Measurements from ENCODE around the gene CIAO2B. TPM values are rescaled to one million over a fixed set of nuclear protein-coding genes. Genes with fewer than 3 reads are reported as not detected.
"Not testable (repeated sequence)": the region's sequence is repeated elsewhere in the genome, so short reads cannot be mapped to it uniquely, and the experiment has no call there.

The CIAO2B gene
- polyA plus RNA-seq, 1 donor (not counting 4 experiments of a cell fraction or from before 2014, with no cell fraction given) = 105 TPM

DNA sequence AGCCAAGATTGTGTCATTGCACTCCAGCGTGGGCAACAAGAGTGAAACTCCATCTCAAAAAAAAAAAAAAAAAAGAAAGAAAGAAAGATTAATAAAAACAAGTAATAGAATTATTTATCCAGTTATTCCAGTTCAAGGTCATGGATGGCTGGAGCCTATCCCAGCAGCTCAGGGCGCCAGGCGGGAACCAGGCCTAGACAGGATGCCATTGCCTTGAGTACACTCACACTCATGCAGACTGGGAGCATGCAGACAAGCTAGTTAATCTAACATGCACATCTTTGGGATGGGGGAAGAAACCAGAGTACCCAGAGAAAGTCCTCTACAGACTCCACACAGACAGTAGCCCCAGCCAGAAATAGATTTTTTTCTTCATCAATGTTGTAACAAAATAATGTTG lies 36.0 kb downstream of the CIAO2B start:
- FAIRE-seq (no peak), DNase-seq (ENCODE audit: low read depth, low spot score) (no peak)
- H3K4me2 ChIP-seq (ENCODE audit: control insufficient read depth, extremely low read depth, insufficient read depth, low read depth, low read length) = no peak overlapping the region
- H3K9me3 ChIP-seq (ENCODE audit: control insufficient read depth, low read depth, low read length) = no peaks in the 10 kb centered on the region
- H3K9me1 ChIP-seq (ENCODE audit: control insufficient read depth, extremely low read depth, insufficient read depth, low read length) = no peaks in the 10 kb centered on the region
- H2AFZ ChIP-seq (ENCODE audit: control insufficient read depth, low read length) = no peak overlapping the region
- peaks cover 25% of the 10 kb centered on the region for H3K4me1 ChIP-seq (ENCODE audit: control insufficient read depth, extremely low read depth, insufficient read depth, low read length)
- dilution Hi-C loops (cut with MboI; ENCODE audit: extremely low pct_ligation_motif_present, low sequenced_read_pairs) = no loop called here
- H3K27me3 ChIP-seq (ENCODE audit: control insufficient read depth, extremely low read depth, insufficient read depth, low read length) = no peaks in the 10 kb centered on the region
- H3K27ac ChIP-seq (ENCODE audit: control insufficient read depth, insufficient read depth, low read length) = no peak overlapping the region
- H3K4me3 ChIP-seq (ENCODE audit: control insufficient read depth in 2 of 3, extremely low read depth in 1 of 3, insufficient read depth in 2 of 3, low read depth in 1 of 3, low read length in 3 of 3) = no peak overlapping the region
- H3K36me3 ChIP-seq (ENCODE audit: control insufficient read depth in 2 of 2, extremely low read depth in 1 of 2, insufficient read depth in 2 of 2, low read length in 2 of 2) = peaks cover 0 to 1% of the 10 kb centered on the region in 2 experiments
- no peak for TF ChIP-seq EZH2 (IDR thresholded peaks at IDR 0.05; ENCODE audit: low read length)
- TF ChIP-seq, protein P1, sequence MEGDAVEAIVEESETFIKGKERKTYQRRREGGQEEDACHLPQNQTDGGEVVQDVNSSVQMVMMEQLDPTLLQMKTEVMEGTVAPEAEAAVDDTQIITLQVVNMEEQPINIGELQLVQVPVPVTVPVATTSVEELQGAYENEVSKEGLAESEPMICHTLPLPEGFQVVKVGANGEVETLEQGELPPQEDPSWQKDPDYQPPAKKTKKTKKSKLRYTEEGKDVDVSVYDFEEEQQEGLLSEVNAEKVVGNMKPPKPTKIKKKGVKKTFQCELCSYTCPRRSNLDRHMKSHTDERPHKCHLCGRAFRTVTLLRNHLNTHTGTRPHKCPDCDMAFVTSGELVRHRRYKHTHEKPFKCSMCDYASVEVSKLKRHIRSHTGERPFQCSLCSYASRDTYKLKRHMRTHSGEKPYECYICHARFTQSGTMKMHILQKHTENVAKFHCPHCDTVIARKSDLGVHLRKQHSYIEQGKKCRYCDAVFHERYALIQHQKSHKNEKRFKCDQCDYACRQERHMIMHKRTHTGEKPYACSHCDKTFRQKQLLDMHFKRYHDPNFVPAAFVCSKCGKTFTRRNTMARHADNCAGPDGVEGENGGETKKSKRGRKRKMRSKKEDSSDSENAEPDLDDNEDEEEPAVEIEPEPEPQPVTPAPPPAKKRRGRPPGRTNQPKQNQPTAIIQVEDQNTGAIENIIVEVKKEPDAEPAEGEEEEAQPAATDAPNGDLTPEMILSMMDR (optimal IDR thresholded peaks at IDR 0.05 in 1 of 3, IDR thresholded peaks at IDR 0.05 in 1 of 3, conservative IDR thresholded peaks at IDR 0.05 in 1 of 3; ENCODE audit: extremely low read depth in 1 of 3, insufficient read depth in 2 of 3, low read length in 3 of 3) = no peak
- H4K20me1 ChIP-seq (ENCODE audit: control insufficient read depth, extremely low read depth, insufficient read depth, low read length) = no peaks in the 10 kb centered on the region
- H3K9ac ChIP-seq (ENCODE audit: control insufficient read depth, extremely low read depth, insufficient read depth, low read length) = no peak overlapping the region
- no peaks in the 10 kb centered on the region for H3K79me2 ChIP-seq (ENCODE audit: control insufficient read depth, insufficient read depth, low read length)

DNA sequence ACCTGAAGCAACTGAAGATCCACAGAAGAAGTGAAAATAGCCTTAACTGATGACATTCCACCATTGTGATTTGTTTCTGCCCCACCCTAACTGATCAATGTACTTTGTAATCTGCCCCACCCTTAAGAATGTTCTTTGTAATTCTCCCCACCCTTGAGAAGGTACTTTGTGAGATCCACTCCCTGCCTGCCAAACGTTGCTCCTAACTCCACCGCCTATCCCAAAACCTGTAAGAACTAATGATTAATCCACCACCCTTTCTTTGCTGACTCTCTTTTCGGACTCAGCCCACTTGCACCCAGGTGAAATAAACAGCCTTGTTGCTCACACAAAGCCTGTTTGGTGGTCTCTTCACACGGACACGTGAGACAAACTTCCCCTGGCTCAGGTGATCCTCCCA lies 37.5 kb downstream of the CIAO2B start:
- FAIRE-seq; H3K4me3 ChIP-seq (ENCODE audit: control insufficient read depth in 2 of 3, extremely low read depth in 1 of 3, insufficient read depth in 2 of 3, low read depth in 1 of 3, low read length in 3 of 3); DNase-seq (ENCODE audit: low read depth, low spot score); H3K9me1 ChIP-seq (ENCODE audit: control insufficient read depth, extremely low read depth, insufficient read depth, low read length); H3K27me3 ChIP-seq (ENCODE audit: control insufficient read depth, extremely low read depth, insufficient read depth, low read length); H3K79me2 ChIP-seq (ENCODE audit: control insufficient read depth, insufficient read depth, low read length); H3K9me3 ChIP-seq (ENCODE audit: control insufficient read depth, low read depth, low read length); H3K36me3 ChIP-seq (ENCODE audit: control insufficient read depth in 2 of 2, extremely low read depth in 1 of 2, insufficient read depth in 2 of 2, low read length in 2 of 2); dilution Hi-C loops (cut with MboI; ENCODE audit: extremely low pct_ligation_motif_present, low sequenced_read_pairs); H3K4me2 ChIP-seq (ENCODE audit: control insufficient read depth, extremely low read depth, insufficient read depth, low read depth, low read length); H4K20me1 ChIP-seq (ENCODE audit: control insufficient read depth, extremely low read depth, insufficient read depth, low read length); H2AFZ ChIP-seq (ENCODE audit: control insufficient read depth, low read length): not testable (repeated sequence)
- Histone ChIP-seq H3K27ac (ENCODE audit: control insufficient read depth, insufficient read depth, low read length) (peak overlapping the region; percentile 53), H3K4me1 (ENCODE audit: control insufficient read depth, extremely low read depth, insufficient read depth, low read length) (peaks cover 25% of the 10 kb centered on the region), H3K9ac (ENCODE audit: control insufficient read depth, extremely low read depth, insufficient read depth, low read length) (peak overlapping the region; percentile 15)

DNA sequence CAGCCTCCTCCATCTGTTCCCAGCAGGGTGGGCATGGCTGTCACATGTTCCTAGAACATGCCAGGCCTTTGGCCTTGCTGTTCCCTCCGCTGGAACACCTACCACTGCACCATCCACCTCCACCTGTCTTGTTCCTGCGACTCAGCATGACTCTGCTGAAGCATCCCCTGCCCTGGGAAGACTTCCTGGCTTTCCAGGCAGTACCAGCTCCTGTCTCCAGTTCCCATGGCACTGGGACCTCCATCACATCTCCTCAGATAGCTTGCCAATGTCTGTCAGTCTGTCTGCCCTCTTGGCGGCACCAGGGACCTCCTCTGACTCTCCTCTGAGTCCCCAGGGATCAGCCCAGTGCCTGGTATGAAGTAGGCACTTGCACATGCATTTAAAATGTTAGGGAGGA lies 38.2 kb downstream of the CIAO2B start:
- H3K27ac ChIP-seq (ENCODE audit: control insufficient read depth, insufficient read depth, low read length) = peak overlapping the region; percentile 53

More for the DNA sequence above, 38.2 kb downstream of the CIAO2B start:
- H3K27me3 ChIP-seq (ENCODE audit: control insufficient read depth, extremely low read depth, insufficient read depth, low read length) = no peaks in the 10 kb centered on the region
- no peaks in the 10 kb centered on the region for H3K79me2 ChIP-seq (ENCODE audit: control insufficient read depth, insufficient read depth, low read length)
- DNase-seq (ENCODE audit: low read depth, low spot score) (no peak), FAIRE-seq (no peak)
- peaks cover 25% of the 10 kb centered on the region for H3K4me1 ChIP-seq (ENCODE audit: control insufficient read depth, extremely low read depth, insufficient read depth, low read length)
- no peaks in the 10 kb centered on the region for H3K9me3 ChIP-seq (ENCODE audit: control insufficient read depth, low read depth, low read length)
- TF ChIP-seq EZH2 (IDR thresholded peaks at IDR 0.05; ENCODE audit: low read length) = no peak
- peaks cover 0 to 1% of the 10 kb centered on the region in 2 experiments for H3K36me3 ChIP-seq (ENCODE audit: control insufficient read depth in 2 of 2, extremely low read depth in 1 of 2, insufficient read depth in 2 of 2, low read length in 2 of 2)
- no peaks in the 10 kb centered on the region for H4K20me1 ChIP-seq (ENCODE audit: control insufficient read depth, extremely low read depth, insufficient read depth, low read length)
- H3K4me3 ChIP-seq (ENCODE audit: control insufficient read depth in 2 of 3, extremely low read depth in 1 of 3, insufficient read depth in 2 of 3, low read depth in 1 of 3, low read length in 3 of 3) = no peak overlapping the region
- dilution Hi-C loops (cut with MboI; ENCODE audit: extremely low pct_ligation_motif_present, low sequenced_read_pairs) = no loop called here
- H3K4me2 ChIP-seq (ENCODE audit: control insufficient read depth, extremely low read depth, insufficient read depth, low read depth, low read length) = peak overlapping the region; percentile 1
- no peak overlapping the region for H2AFZ ChIP-seq (ENCODE audit: control insufficient read depth, low read length)
- peak overlapping the region; percentile 18 for H3K9ac ChIP-seq (ENCODE audit: control insufficient read depth, extremely low read depth, insufficient read depth, low read length)
- H3K9me1 ChIP-seq (ENCODE audit: control insufficient read depth, extremely low read depth, insufficient read depth, low read length) = no peaks in the 10 kb centered on the region

All from keratinocyte (primary cell).